OCI-LY7 (cell line): ENCODE results near the gene MYOM3.

Source experiments
- CTCF ChIP-seq: fragments of 200-600 bp; sonication (generic); conservative IDR thresholded peaks from 2 replicates; pipeline ENCODE4 v1.5.1; 2014; ENCODE audit warnings: mild to moderate bottlenecking, antibody characterized with exemption, low read length, moderate library complexity, mixed read lengths
- EZH2phosphoT487 ChIP-seq: fragments of 200-600 bp; sonication (generic); IDR thresholded peaks from 2 replicates; pipeline ENCODE4 v1.6.1; 2018; ENCODE audit warnings: low read depth, borderline replicate concordance, mild to moderate bottlenecking, mixed run types, antibody characterized with exemption, low read length, moderate library complexity, mixed read lengths

- TF ChIP-seq CTCF (no peak), EZH2phosphoT487 (no peak)
These were observed 28.8 kb upstream of the MYOM3 start for GRCh38 chr1:24140741-24141181.
